H1 (cell line): ENCODE measurements around the gene POC1B. TPM values are rescaled to one million over a fixed set of nuclear protein-coding genes. Genes with fewer than 3 reads are reported as not detected.

Experiments
- CTCF ChIA-PET: fragments of 300-600 bp; sonication (Branson Sonifier 250); formaldehyde crosslinking; loops from one replicate; lab custom pipeline; 2021; ENCODE audit not compliant: partially characterized antibody; lab: Charles Lee
- POLR2A ChIA-PET: fragments of 300-600 bp; sonication (Branson Sonifier 250); formaldehyde crosslinking; loops from one replicate; lab custom pipeline; 2021; ENCODE audit warnings: inconsistent platforms; ENCODE audit not compliant: partially characterized antibody; lab: Charles Lee
- DNase-seq, 2 experiments: peaks; one replicate each; pipeline versions ENCODE4 v3.0.0 to v3.0.0-alpha.2; 2010 to 2022; ENCODE audit warnings: low spot score in 2 of 2, low read depth in 1 of 2, mixed read lengths in 1 of 2
- FAIRE-seq: peaks from 2 replicates; lab custom pipeline; 2011; peaks lifted over from hg19 to GRCh38; lab: Jason Lieb, UNC
- H2AFZ ChIP-seq: 2 replicates; pipeline ENCODE4 v1.8.1; 2012; ENCODE audit warnings: low read length, inconsistent platforms
- H2AK5ac ChIP-seq: 2 replicates; pipeline ENCODE4 v1.6.1; 2013; ENCODE audit warnings: low read depth, low read length
- H2BK120ac ChIP-seq: replicated peaks from 2 replicates; pipeline ENCODE3; 2013; ENCODE audit warnings: low read depth, low read length, inconsistent platforms
- H2BK12ac ChIP-seq: 2 replicates; pipeline ENCODE4 v1.6.1; 2013; ENCODE audit warnings: low read depth, low read length
- H2BK15ac ChIP-seq: 2 replicates; pipeline ENCODE4 v1.6.1; 2013; ENCODE audit warnings: low read length
- H2BK20ac ChIP-seq: 2 replicates; pipeline ENCODE4 v1.6.1; 2013; ENCODE audit warnings: low read length
- H2BK5ac ChIP-seq: 2 replicates; pipeline ENCODE4 v1.6.1; 2013; ENCODE audit warnings: low read depth, low read length
- H3K14ac ChIP-seq: 2 replicates; pipeline ENCODE4 v1.6.1; 2013; ENCODE audit warnings: inconsistent platforms; ENCODE audit not compliant: insufficient read length
- H3K18ac ChIP-seq: 2 replicates; pipeline ENCODE4 v1.6.1; 2013; ENCODE audit warnings: low read length; ENCODE audit errors: extremely low read depth
- H3K23ac ChIP-seq: 2 replicates; pipeline ENCODE4 v1.6.1; 2013; ENCODE audit warnings: inconsistent platforms; ENCODE audit not compliant: insufficient read length
- H3K23me2 ChIP-seq: 2 replicates; pipeline ENCODE4 v1.6.1; 2013; ENCODE audit warnings: low read depth, low read length
- H3K27ac ChIP-seq: 2 replicates; pipeline ENCODE4 v1.6.1; 2011; ENCODE audit warnings: low read depth, low read length, inconsistent platforms
- H3K27me3 ChIP-seq, 4 experiments: replicated peaks in 1 of 4; 1 replicate in 1 of 4; 2 replicates in 3 of 4; pipeline versions ENCODE4 v1.6.1 to v1.8.1; 2011 to 2013; ENCODE audit warnings: low read length in 3 of 4, mild to moderate bottlenecking in 3 of 4, inconsistent platforms in 2 of 4, mixed read lengths in 2 of 4, moderate library complexity in 1 of 4; ENCODE audit not compliant: control insufficient read depth in 3 of 4, insufficient read depth in 3 of 4; ENCODE audit errors: extremely low read depth in 1 of 4
- H3K36me3 ChIP-seq, 4 experiments: 2 replicates each; pipeline versions ENCODE4 v1.6.1 to v1.8.1; 2011 to 2013; ENCODE audit warnings: mild to moderate bottlenecking in 4 of 4, low read length in 3 of 4, moderate library complexity in 2 of 4, control low read depth in 1 of 4, inconsistent platforms in 1 of 4; ENCODE audit not compliant: insufficient read depth in 4 of 4, control insufficient read depth in 2 of 4
- H3K4ac ChIP-seq: replicated peaks from 2 replicates; pipeline ENCODE3; 2013; ENCODE audit warnings: low read length, low read depth, mixed read lengths, inconsistent platforms; ENCODE audit not compliant: insufficient read length
- H3K4me1 ChIP-seq, 4 experiments: replicated peaks in 1 of 4; 1 replicate in 1 of 4; 2 replicates in 3 of 4; pipeline versions ENCODE4 v1.6.1 to v1.8.1; 2011 to 2013; ENCODE audit warnings: low read length in 3 of 4, inconsistent platforms in 2 of 4, mixed read lengths in 1 of 4; ENCODE audit not compliant: insufficient read depth in 4 of 4, control insufficient read depth in 3 of 4
- H3K4me2 ChIP-seq, 2 experiments: 2 replicates each; pipeline versions ENCODE4 v1.6.1 to v1.8.1; 2011 to 2013; ENCODE audit warnings: low read depth in 2 of 2, low read length in 2 of 2, control low read depth in 1 of 2, inconsistent platforms in 1 of 2, mild to moderate bottlenecking in 1 of 2; ENCODE audit not compliant: insufficient read depth in 1 of 2
- H3K4me3 ChIP-seq, 4 experiments: fragments of 200-600, 300-600 bp in 1 of 4; sonication (generic), shearing (Covaris generic), sonication (Bioruptor Twin) in 1 of 4; 2 replicates each; pipeline versions ENCODE4 v1.5.1 to v1.8.1; 2011 to 2016; ENCODE audit warnings: low read length in 4 of 4, low read depth in 3 of 4, control low read depth in 2 of 4, inconsistent platforms in 2 of 4, mild to moderate bottlenecking in 2 of 4, mixed read lengths in 1 of 4, moderate library complexity in 1 of 4; ENCODE audit not compliant: insufficient read depth in 2 of 4; ENCODE audit errors: extremely low read depth in 1 of 4
- H3K56ac ChIP-seq: replicated peaks from 2 replicates; pipeline ENCODE3; 2013; ENCODE audit warnings: low read depth, mild to moderate bottlenecking, mixed read lengths, low read length, inconsistent platforms; ENCODE audit not compliant: insufficient read length
- H3K79me1 ChIP-seq: 2 replicates; pipeline ENCODE4 v1.6.1; 2013; ENCODE audit warnings: low read depth, low read length, control low read depth
- H3K79me2 ChIP-seq, 2 experiments: 2 replicates each; pipeline versions ENCODE4 v1.6.1 to v1.8.1; 2012 to 2013; ENCODE audit warnings: low read length in 2 of 2, mild to moderate bottlenecking in 2 of 2, inconsistent platforms in 1 of 2; ENCODE audit not compliant: insufficient read depth in 2 of 2, control insufficient read depth in 1 of 2
- H3K9ac ChIP-seq, 4 experiments: replicated peaks in 1 of 4; 1 replicate in 1 of 4; 2 replicates in 3 of 4; pipeline versions ENCODE4 v1.6.1 to v1.8.1; 2011 to 2013; ENCODE audit warnings: low read depth in 3 of 4, low read length in 3 of 4, control low read depth in 2 of 4, mild to moderate bottlenecking in 2 of 4, moderate library complexity in 2 of 4, inconsistent platforms in 1 of 4; ENCODE audit errors: extremely low read depth in 1 of 4
- H3K9me3 ChIP-seq, 2 experiments: 2 replicates each; pipeline versions ENCODE4 v1.6.1 to v1.8.1; 2012 to 2013; ENCODE audit warnings: mild to moderate bottlenecking in 2 of 2, moderate library complexity in 2 of 2, control low read depth in 1 of 2, inconsistent platforms in 1 of 2, low read depth in 1 of 2, low read length in 1 of 2, mixed read lengths in 1 of 2; ENCODE audit not compliant: insufficient read depth in 2 of 2
- H4K20me1 ChIP-seq, 2 experiments: replicated peaks in 1 of 2; 2 replicates each; pipeline versions ENCODE3 to v1.8.1; 2011 to 2013; ENCODE audit warnings: inconsistent platforms in 2 of 2, low read length in 2 of 2, mild to moderate bottlenecking in 1 of 2; ENCODE audit not compliant: insufficient read depth in 2 of 2, control insufficient read depth in 1 of 2
- H4K5ac ChIP-seq: 2 replicates; pipeline ENCODE4 v1.6.1; 2013; ENCODE audit warnings: low read length, low read depth, mixed read lengths, inconsistent platforms; ENCODE audit not compliant: insufficient read length
- H4K8ac ChIP-seq: 2 replicates; pipeline ENCODE4 v1.8.0; 2013; ENCODE audit warnings: mild to moderate bottlenecking, moderate library complexity, low read length, inconsistent platforms; ENCODE audit not compliant: insufficient read depth; ENCODE audit errors: extremely low read depth
- H4K91ac ChIP-seq: replicated peaks from 2 replicates; pipeline ENCODE3; 2013; ENCODE audit warnings: low read length, mixed read lengths, inconsistent platforms; ENCODE audit not compliant: insufficient read length
- JUN ChIP-seq: IDR thresholded peaks from 2 replicates; pipeline ENCODE4 v1.6.1; 2011; ENCODE audit warnings: low read depth, mild to moderate bottlenecking, improper control_type of control experiment, low read length
- KDM1A ChIP-seq: fragments of 200-600, 300-600 bp; sonication (generic); IDR thresholded peaks from 2 replicates; pipeline ENCODE4 v1.7.1; 2016; ENCODE audit warnings: mild to moderate bottlenecking, low read length, borderline replicate concordance
- WGBS, 2 experiments: shearing (Covaris generic) in 1 of 2; methylation state at CpG; one replicate each; pipeline versions ENCODE4 v1.1.6 to v1.1.7; 2013 to 2015; ENCODE audit warnings: low lambda C conversion rate in 2 of 2, mixed read lengths in 2 of 2, inconsistent platforms in 1 of 2, low coverage in 1 of 2, missing lambda C conversion rate in 1 of 2; ENCODE audit not compliant: insufficient replicate concordance in 2 of 2, insufficient coverage in 1 of 2, insufficient read length in 1 of 2; ENCODE audit errors: extremely low coverage in 1 of 2, missing lambda C conversion rate in 1 of 2; 5-methylcytosine and 5-hydroxymethylcytosine counted together
- polyA plus RNA-seq, 7 experiments: library from polyadenylated mRNA; depleted of rRNA in 3 of 7; stranded (reverse) in 5 of 7; unstranded in 2 of 7; fragments of >200 nt in 5 of 7; fragments of 200-250 nt in 2 of 7; gene quantifications; 1 replicate in 5 of 7; 2 replicates in 1 of 7; 4 replicates in 1 of 7; pipeline versions ENCODE4 v1.2.1 to v1.2.3, GENCODE V29; 2011 to 2013; ENCODE audit warnings: missing spikeins in 2 of 7, mixed read lengths in 2 of 7
- total RNA-seq: library from RNA; stranded (reverse); fragmentation: NEBNext Ultra II Directional; extraction: Animal tissue kit (Norgen Biotek cat#: 25700); gene quantifications from 2 replicates; pipeline ENCODE4 v1.2.1, GENCODE V29; 2021

Gene POC1B
- total and polyA plus RNA-seq, 2 of the 8 experiments (the other 6 are each of a cell fraction or from before 2014, with no cell fraction given) = 7.5 to 16.3 TPM

- Histone ChIP-seq H3K9me3 (no peaks in the 10 kb centered on the region), H3K18ac (no peak overlapping the region), H4K20me1 (no peaks in the 10 kb centered on the region), H3K4me2 (no peak overlapping the region), H2AK5ac (no peak overlapping the region), H4K91ac (no peak overlapping the region), H3K79me2 (no peaks in the 10 kb centered on the region), H2BK20ac (no peak overlapping the region), H3K27me3 (no peaks in the 10 kb centered on the region), H3K27ac (no peak overlapping the region), H2BK120ac (no peak overlapping the region), H3K56ac (no peak overlapping the region), H2AFZ (no peak overlapping the region), H3K4ac (no peak overlapping the region), H3K4me1 (no peaks in the 10 kb centered on the region), H3K36me3 (no peaks in the 10 kb centered on the region), H2BK15ac (no peak overlapping the region), H4K8ac (no peak overlapping the region), H2BK12ac (no peak overlapping the region), H3K9ac (no peak overlapping the region), H3K79me1 (no peaks in the 10 kb centered on the region), H3K23ac (no peak overlapping the region), H3K23me2 (0 out of 2 replicates have a peak, but pooled peaks cover 1% of the 10 kb centered on the region), H3K4me3 (no peak overlapping the region), H2BK5ac (no peak overlapping the region), H3K14ac (no peak overlapping the region), H4K5ac (no peak overlapping the region)
- POLR2A ChIA-PET = no interaction called here
- FAIRE-seq = no peak
- TF ChIP-seq KDM1A = no peak
- no peak for TF ChIP-seq JUN
- 92% methylated on average over 6 of the region's 6 CpGs; no CpG with 5 or more reads in 1 of the 2 experiments for WGBS, 2 experiments
- no peak for DNase-seq
- CTCF ChIA-PET = no interaction called here
Observed at GRCh38 chr12:89391726-89392336, 134.0 kb downstream of the POC1B start.
